Measurements from ENCODE around the gene KIAA0232. TPM values are rescaled to one million over a fixed set of nuclear protein-coding genes. Genes with fewer than 3 reads are reported as not detected.

Gene KIAA0232
- total RNA-seq, 4 donors from 2014 or later: 19.8 to 73.6 (median 49.5) TPM

- Histone ChIP-seq H3K9me3 (no peaks in the 10 kb centered on the region), H3K27ac (peak overlapping the region in 1 of 4 donors; percentile 58)
These were observed 104.4 kb downstream of the KIAA0232 start for GRCh38 chr4:6886886-6887285.

GRCh38 chr4:6887591-6888371, 105.3 kb downstream of the KIAA0232 start:
- peak in 1 of 3 donors; percentile 46 for DNase-seq
- Histone ChIP-seq H3K4me3 (no peak overlapping the region), H3K27me3 (no peaks in the 10 kb centered on the region), H3K36me3 (peaks cover 0 to 7% (median 0%) of the 10 kb centered on the region in 3 donors), H3K4me1 (peaks cover 0 to 15% (median 6%) of the 10 kb centered on the region in 4 donors), H3K27ac (no peak overlapping the region), H3K9me3 (no peaks in the 10 kb centered on the region)
- no peak for TF ChIP-seq POLR2A (IDR thresholded peaks at IDR 0.05)
- TF ChIP-seq CTCF (IDR thresholded peaks at IDR 0.05): no peak

More at GRCh38 chr4:6886886-6887285, 104.4 kb downstream of the KIAA0232 start:
- H3K4me3 ChIP-seq: no peak overlapping the region
- H3K36me3 ChIP-seq: peaks cover 0 to 16% (median 0%) of the 10 kb centered on the region in 3 donors
- peaks cover 0 to 6% (median 1%) of the 10 kb centered on the region in 4 donors for H3K4me1 ChIP-seq
- H3K27me3 ChIP-seq: no peaks in the 10 kb centered on the region
- DNase-seq: peak in 1 of 3 donors; percentile 29
- TF ChIP-seq CTCF (IDR thresholded peaks at IDR 0.05): no peak
- no peak for TF ChIP-seq POLR2A (IDR thresholded peaks at IDR 0.05)

- no peaks in the 10 kb centered on the region for H3K9me3 ChIP-seq
- peaks cover 0 to 22% (median 7%) of the 10 kb centered on the region in 4 donors for H3K4me1 ChIP-seq
- H3K36me3 ChIP-seq: no peaks in the 10 kb centered on the region
- peak in 1 of 3 donors; percentile 34 for DNase-seq
- no peak overlapping the region for H3K27ac ChIP-seq
- H3K27me3 ChIP-seq: no peaks in the 10 kb centered on the region
- no peak overlapping the region for H3K4me3 ChIP-seq
- TF ChIP-seq POLR2A (IDR thresholded peaks at IDR 0.05): no peak
- TF ChIP-seq CTCF (IDR thresholded peaks at IDR 0.05): no peak
These were observed 106.1 kb downstream of the KIAA0232 start for GRCh38 chr4:6888506-6889071.

- no peaks in the 10 kb centered on the region for H3K9me3 ChIP-seq
- DNase-seq: peak in 1 of 3 donors; percentile 38
- no peak overlapping the region for H3K4me3 ChIP-seq
- TF ChIP-seq CTCF (IDR thresholded peaks at IDR 0.05) (no peak), POLR2A (IDR thresholded peaks at IDR 0.05) (no peak)
- H3K27me3 ChIP-seq: no peaks in the 10 kb centered on the region
- H3K27ac ChIP-seq: no peak overlapping the region
- H3K36me3 ChIP-seq: no peaks in the 10 kb centered on the region
- H3K4me1 ChIP-seq: peaks cover 0 to 27% (median 7%) of the 10 kb centered on the region in 4 donors
These were observed 106.7 kb downstream of the KIAA0232 start for GRCh38 chr4:6889101-6889735.

GRCh38 chr4:6889736-6890324, 107.3 kb downstream of the KIAA0232 start:
- no peak overlapping the region for H3K4me3 ChIP-seq
- peaks cover 0 to 29% (median 7%) of the 10 kb centered on the region in 4 donors for H3K4me1 ChIP-seq
- no peak for TF ChIP-seq POLR2A (IDR thresholded peaks at IDR 0.05)
- no peak for TF ChIP-seq CTCF (IDR thresholded peaks at IDR 0.05)
- H3K9me3 ChIP-seq: no peaks in the 10 kb centered on the region
- no peaks in the 10 kb centered on the region for H3K27me3 ChIP-seq
- H3K36me3 ChIP-seq: no peaks in the 10 kb centered on the region
- peak in 1 of 3 donors; percentile 44 for DNase-seq
- no peak overlapping the region for H3K27ac ChIP-seq
